Activated CD8-positive, alpha-beta memory T cell treated with anti-CD3 and anti-CD28 coated beads, Interleukin-2, amount 50 U/mL, for 1 hour (primary cell): ENCODE results near the gene NME7.

Experiments
- DNase-seq: peaks from one replicate; pipeline ENCODE4 v3.0.0-alpha.2; 2020; ENCODE audit errors: extremely low read depth

The NME7 gene

DNA sequence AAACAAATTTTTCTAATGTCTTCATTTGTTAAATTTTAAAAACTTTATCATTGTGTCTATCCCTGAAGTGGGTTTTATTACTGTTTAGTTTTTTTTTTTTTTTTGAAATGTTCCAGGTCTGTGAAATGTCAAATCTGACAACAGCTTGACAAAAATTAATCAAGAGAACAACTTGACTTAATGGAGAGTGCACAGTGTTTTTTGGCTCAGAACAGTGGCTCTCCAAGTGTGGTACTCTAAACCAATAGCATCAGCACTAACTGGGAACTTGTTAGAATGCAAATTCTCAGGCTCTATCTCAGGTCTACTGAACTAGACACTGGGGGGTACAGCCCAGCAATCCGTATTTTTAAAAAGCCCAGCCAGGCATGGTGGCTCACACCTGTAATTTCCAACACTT lies 211.9 kb downstream of the NME7 start:
- no peak for DNase-seq

DNA sequence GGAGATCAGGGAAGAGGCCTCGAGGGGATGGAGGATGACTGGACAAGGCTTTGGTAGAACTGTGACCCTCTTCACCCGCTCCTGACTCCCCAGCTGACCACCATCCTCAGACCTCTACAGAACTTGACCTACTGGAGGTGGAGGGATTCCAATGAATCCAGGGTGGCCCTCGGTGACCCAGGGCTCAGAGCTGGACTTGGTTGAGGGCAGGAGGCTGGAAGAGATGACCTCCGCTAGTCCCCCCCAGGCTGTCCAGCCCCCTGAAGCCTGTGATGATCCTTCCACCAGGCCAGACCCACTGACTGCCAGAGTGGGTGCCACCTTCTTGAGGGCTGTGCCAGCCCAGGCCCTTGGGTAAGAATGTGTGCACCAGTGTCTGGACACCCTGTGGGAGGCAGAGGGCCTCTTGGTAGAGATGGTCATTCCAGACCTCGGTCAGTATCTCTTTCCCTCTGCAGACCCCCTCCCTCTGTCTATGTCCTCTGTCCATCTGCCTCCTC lies 216.2 kb downstream of the NME7 start:
- DNase-seq: no peak

DNA sequence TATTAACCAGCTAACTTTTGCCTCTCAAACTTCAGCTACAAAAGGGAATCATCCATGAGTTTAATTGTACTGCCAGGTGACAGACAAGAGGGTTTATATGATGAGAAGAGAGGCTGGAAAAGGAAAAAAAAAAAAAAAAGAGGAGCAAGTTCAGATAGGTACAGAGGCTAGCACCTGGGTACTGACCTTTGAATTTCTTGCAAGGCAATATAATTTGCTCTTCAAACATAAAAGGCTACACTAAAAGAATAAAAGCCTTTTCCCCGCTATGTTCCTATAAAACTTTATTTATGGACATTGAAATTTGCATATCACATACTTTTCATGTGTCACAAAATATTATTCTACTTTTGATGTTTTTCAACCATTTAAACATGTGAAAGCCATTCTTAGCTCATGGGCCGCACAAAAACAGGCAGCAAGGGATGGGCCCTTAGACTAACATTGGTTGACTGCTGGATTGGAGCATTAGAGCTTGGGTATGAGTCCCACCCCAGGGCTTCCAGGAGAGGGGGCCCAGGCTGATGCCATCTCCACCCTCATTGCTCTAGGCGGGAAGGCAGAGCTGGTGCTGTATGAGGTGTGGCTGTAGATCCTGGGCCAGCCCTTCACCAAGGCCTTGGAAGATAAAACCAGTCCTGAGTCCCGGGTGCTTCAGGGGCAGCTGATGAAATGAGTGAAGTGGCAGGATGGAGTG lies 216.8 kb downstream of the NME7 start:
- DNase-seq: no peak

- DNase-seq: no peak
Measured at GRCh38 chr1:169149555-169150286, 217.9 kb downstream of the NME7 start.

- DNase-seq: no peak
Measured at GRCh38 chr1:169148472-169149252, 218.9 kb downstream of the NME7 start.

DNA sequence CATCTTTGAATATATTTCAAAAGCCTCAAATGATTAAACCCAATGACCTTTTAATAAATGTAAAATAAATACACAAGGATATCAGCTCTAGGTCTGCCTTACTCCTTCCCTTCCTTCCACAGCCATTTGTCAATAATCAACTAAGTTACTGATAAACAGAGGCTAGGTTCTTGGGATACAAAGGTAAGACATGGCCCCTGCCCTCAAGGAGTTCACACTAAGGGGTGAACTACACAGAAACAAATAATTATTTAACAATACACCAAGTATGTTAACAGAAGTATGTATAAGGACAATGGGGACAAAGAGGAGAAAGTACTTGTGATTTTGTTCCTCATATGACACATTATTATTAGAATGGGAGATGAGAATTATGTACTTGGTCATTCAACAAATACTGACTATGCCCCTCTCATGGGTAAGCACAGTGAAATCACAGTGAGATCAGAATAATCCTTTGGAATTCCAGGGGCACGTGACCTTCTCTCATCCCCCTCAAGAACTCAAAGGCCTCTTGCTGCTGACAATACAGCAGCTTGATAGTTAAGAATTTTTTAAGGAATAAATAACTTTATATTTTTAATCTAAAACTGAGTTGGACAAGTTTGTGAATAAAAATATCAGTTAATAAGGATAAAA lies 220.9 kb downstream of the NME7 start:
- DNase-seq: no peak

GRCh38 chr1:169144941-169145626 lies 222.5 kb downstream of the NME7 start:
- DNase-seq: no peak

GRCh38 chr1:169143984-169144383 lies 223.6 kb downstream of the NME7 start:
- DNase-seq: no peak

GRCh38 chr1:169143346-169143745 lies 224.3 kb downstream of the NME7 start:
- no peak for DNase-seq

- no peak for DNase-seq
Measured at GRCh38 chr1:169142129-169142528, 225.5 kb downstream of the NME7 start.

GRCh38 chr1:169141356-169141755 lies 226.2 kb downstream of the NME7 start:
- DNase-seq: no peak

DNA sequence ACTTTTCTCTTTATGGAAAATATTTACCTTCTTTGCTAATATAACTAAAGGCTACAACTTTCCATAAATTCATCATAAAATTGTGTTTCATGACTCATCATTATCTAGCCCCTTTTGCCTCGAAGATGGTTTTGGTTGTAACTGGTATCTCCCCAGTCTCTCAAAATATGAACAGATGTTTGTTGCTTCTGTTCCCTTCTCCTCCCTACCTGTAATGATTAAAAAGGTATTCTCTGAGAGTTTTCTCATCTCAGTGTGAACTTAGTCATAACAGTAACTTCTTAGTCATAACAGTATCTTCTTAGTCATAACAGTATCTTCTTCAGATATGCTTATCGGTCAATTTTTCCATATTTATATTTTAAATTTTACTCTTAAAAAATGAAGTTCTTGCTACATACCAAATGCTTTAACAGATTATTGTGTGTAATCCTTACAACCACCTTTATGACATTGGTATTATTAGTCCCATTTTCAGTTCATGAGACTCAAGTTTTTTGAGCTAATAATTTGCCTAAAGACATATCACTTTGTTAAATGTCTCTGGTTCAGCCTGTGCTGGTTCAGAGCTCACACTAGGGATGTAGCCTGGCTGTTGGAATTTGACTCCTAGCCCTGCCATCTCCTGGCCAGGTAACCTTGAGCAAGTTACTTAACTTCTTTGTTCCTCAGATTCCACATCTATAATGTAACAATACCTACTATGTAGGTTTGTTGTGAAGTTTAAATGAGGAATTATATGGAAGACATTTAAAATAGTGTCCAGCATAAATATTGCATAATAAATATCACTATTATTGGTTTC lies 228.5 kb downstream of the NME7 start:
- no peak for DNase-seq

GRCh38 chr1:169137357-169137756 lies 230.2 kb downstream of the NME7 start:
- DNase-seq: no peak

DNA sequence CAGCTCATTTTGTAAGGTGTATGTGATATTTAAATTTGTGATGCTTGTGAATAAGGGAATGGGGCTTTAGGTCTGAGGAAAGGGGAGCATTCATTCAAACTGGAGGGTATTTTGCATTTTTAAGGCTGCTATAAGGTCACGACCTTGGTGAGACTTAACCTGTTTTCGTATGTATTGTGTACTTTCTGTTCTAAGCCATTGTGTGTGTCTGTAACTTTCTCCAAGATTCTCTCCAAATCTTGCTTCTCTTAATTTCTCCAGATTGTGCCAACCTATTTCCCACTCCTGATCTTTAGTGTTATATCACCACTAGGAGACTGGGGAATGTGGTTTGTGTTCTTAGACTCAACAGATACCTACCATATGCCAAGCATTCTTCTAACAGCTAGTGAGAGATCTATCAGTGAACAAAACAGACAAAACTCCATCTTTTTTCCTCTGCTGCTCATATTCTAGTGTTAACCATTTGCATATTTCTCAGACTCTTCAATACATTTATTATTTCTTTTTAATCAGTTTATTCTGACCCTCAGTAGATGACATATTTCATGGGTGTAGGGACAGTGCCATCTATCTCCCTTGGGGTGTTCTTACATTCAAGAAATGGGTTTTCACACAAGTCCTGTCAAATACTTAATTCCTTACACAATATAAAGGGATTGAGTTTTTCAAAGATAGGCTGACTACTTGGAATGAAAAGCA lies 233.6 kb downstream of the NME7 start:
- DNase-seq: no peak

DNA sequence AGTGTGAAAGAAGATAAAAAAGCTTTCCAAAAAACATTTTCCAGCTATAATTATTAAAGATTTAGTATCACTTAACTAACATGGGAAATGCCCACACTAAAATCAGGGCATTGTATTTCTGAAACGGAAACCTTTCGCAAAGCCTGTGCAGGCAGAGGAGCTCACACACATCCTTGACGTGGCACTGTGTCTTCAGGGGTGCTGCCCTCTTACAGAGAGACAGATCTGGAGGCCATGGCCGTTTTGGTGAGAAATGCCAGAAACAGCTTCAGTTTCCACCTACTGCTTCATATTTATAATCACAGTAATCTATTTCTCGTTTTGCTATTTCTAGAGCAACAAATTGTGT lies 234.4 kb downstream of the NME7 start:
- no peak for DNase-seq

GRCh38 chr1:169132512-169133227 lies 234.9 kb downstream of the NME7 start:
- DNase-seq: no peak

- no peak for DNase-seq
Measured at GRCh38 chr1:169130683-169131082, 236.9 kb downstream of the NME7 start.

- no peak for DNase-seq
Measured at GRCh38 chr1:169129109-169129784, 238.3 kb downstream of the NME7 start.

DNA sequence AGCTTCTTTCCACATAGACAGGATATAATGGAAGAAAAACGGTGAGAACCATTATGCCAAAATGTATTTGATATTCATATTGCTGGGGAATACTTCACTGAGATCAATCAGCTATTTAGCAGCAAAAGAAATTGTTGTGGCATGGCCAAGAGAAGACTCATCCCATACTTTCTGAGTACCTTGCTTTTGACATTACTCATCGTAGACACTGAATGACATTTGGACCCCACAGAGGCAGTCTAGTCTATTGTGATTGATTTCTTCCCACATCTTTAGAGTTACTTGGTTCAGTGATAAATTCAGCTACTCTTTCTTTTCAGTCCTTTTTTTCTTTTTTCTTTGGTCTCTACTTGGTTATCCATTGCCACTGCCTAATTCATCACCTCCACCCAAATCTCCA lies 239.0 kb downstream of the NME7 start:
- DNase-seq: no peak
